ENCODE measurements around the gene UTP25. TPM values are rescaled to one million over a fixed set of nuclear protein-coding genes. Genes with fewer than 3 reads are reported as not detected.

The UTP25 gene
- total and polyA plus RNA-seq, 2 of the 4 experiments (the other 2 are of a cell fraction) = 7.1 to 17.4 TPM

- Histone ChIP-seq H4K91ac (ENCODE audit: insufficient read depth, low read depth, low read length) (no peak overlapping the region), H3K27me3 (ENCODE audit: control insufficient read depth, insufficient read depth, low read length) (no peaks in the 10 kb centered on the region), H3K79me1 (ENCODE audit: low read depth in 1 of 2, low read length in 2 of 2) (peaks cover 0 to 15% of the 10 kb centered on the region in 2 experiments; a peak in 3 of 4 replicates), H3K18ac (ENCODE audit: low read depth, low read length) (no peak overlapping the region), H2BK15ac (ENCODE audit: low read depth, low read length) (no peak overlapping the region), H2BK120ac (ENCODE audit: low read depth, low read length) (no peak overlapping the region), H4K20me1 (ENCODE audit: insufficient read depth, low read length) (no peaks in the 10 kb centered on the region), H2AK9ac (replicated peaks; ENCODE audit: low read depth, low read length, poor library complexity) (no peak overlapping the region), H4K5ac (ENCODE audit: low read depth, low read length) (no peak overlapping the region), H3K36me3 (ENCODE audit: control insufficient read depth, insufficient read depth, low read length) (peaks cover 17% of the 10 kb centered on the region), H4K8ac (ENCODE audit: low read depth in 2 of 2, low read length in 2 of 2) (no peak overlapping the region), H3K9me3 (ENCODE audit: control insufficient read depth, insufficient read depth, low read length) (no peaks in the 10 kb centered on the region), H2AFZ (replicated peaks; ENCODE audit: low read length, poor library complexity) (no peak overlapping the region), H3K4me1 (ENCODE audit: control insufficient read depth, insufficient read depth, low read length) (no peaks in the 10 kb centered on the region), H3K9me1 (ENCODE audit: insufficient read depth, low read length) (peaks cover 5% of the 10 kb centered on the region; the same call in 1 of the 2 replicates), H3K4me2 (ENCODE audit: low read depth, low read length) (no peak overlapping the region), H3K23ac (ENCODE audit: low read depth, low read length) (no peak overlapping the region), H3K4me3 (ENCODE audit: insufficient read depth, low read depth, low read length) (no peak overlapping the region), H2AK5ac (ENCODE audit: low read depth, low read length) (no peak overlapping the region), H2BK20ac (ENCODE audit: low read depth, low read length) (no peak overlapping the region), H2BK5ac (ENCODE audit: low read depth, low read length, poor library complexity, severe bottlenecking) (no peak overlapping the region), H3K56ac (ENCODE audit: extremely low read depth, insufficient read depth, low read length) (no peak overlapping the region), H3K27ac (ENCODE audit: insufficient read depth, low read length) (no peak overlapping the region), H3K14ac (replicated peaks; ENCODE audit: low read depth, low read length) (no peak overlapping the region), H3K9ac (ENCODE audit: low read depth, low read length) (no peak overlapping the region), H3K4ac (ENCODE audit: low read depth, low read length) (no peak overlapping the region)
- ATAC-seq (ENCODE audit: low read depth) = no peak
- 95% methylated on average over 5 of the region's 8 CpGs; no CpG with 5 or more reads in 1 of the 2 experiments for WGBS, 2 experiments (ENCODE audit: extremely low coverage in 2 of 2, insufficient read length in 1 of 2)
- dilution Hi-C loops (cut with HindIII; ENCODE audit: low sequenced_read_pairs, unreplicated experiment) (no loop called here), in situ Hi-C loops (cut with MboI; ENCODE audit: low sequenced_read_pairs) (loop anchor here (25.0 kb wide), 1 partner anchor 457 kb away; no protein-coding TSS in a partner anchor), intact Hi-C loops (cut with micrococcal nuclease) (no loop called here)
- BruUV-seq (replicated peaks) = no TSS peak
- CTCF ChIA-PET = interaction anchor here (0.8 kb wide), 1 partner anchor 134 kb away, joined by 3 read pairs; no protein-coding TSS in a partner anchor
- TF ChIP-seq MAZ (IDR thresholded peaks at IDR 0.05; ENCODE audit: borderline replicate concordance, low read depth, low read length) (no peak), NFE2L2 (IDR thresholded peaks at IDR 0.05; ENCODE audit: low read depth, low read length) (no peak), RCOR1 (IDR thresholded peaks at IDR 0.05; ENCODE audit: insufficient replicate concordance, low read length) (no peak), RFX5 (IDR thresholded peaks at IDR 0.05; ENCODE audit: low read depth, low read length) (no peak), SMC3 (IDR thresholded peaks at IDR 0.05; ENCODE audit: low read depth, low read length) (no peak), FOS (IDR thresholded peaks at IDR 0.05; ENCODE audit: low read depth, low read length) (no peak), CHD1 (IDR thresholded peaks at IDR 0.05; ENCODE audit: low read depth, low read length) (no peak), BHLHE40 (IDR thresholded peaks at IDR 0.05; ENCODE audit: low read depth, low read length) (no peak), CEBPB (IDR thresholded peaks at IDR 0.05; ENCODE audit: low read depth, low read length) (no peak), MXI1 (IDR thresholded peaks at IDR 0.05; ENCODE audit: borderline replicate concordance, low read depth, low read length) (no peak), CTCF (conservative IDR thresholded peaks at IDR 0.05; ENCODE audit: low read depth, low read length) (no peak)
- TF ChIP-seq, protein P1, sequence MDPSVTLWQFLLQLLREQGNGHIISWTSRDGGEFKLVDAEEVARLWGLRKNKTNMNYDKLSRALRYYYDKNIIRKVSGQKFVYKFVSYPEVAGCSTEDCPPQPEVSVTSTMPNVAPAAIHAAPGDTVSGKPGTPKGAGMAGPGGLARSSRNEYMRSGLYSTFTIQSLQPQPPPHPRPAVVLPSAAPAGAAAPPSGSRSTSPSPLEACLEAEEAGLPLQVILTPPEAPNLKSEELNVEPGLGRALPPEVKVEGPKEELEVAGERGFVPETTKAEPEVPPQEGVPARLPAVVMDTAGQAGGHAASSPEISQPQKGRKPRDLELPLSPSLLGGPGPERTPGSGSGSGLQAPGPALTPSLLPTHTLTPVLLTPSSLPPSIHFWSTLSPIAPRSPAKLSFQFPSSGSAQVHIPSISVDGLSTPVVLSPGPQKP (IDR thresholded peaks at IDR 0.05; ENCODE audit: borderline replicate concordance, low read depth, low read length) = no peak
- no peak for DNase-seq
- POLR2A ChIA-PET (ENCODE audit: unreplicated experiment) = no interaction called here
These were observed 27.2 kb downstream of the UTP25 start for GRCh38 chr1:209855006-209855405.
